Mesendoderm (in vitro differentiated cells): ENCODE data around the gene WDR33.

Experiments used
- DNase-seq: peaks from one replicate; pipeline ENCODE4 v3.0.0; 2013
- H2AK5ac ChIP-seq: 2 replicates; pipeline ENCODE4 v1.6.1; 2013; ENCODE audit warnings: low read length, inconsistent platforms
- H2BK120ac ChIP-seq: 2 replicates; pipeline ENCODE4 v1.6.1; 2013; ENCODE audit warnings: low read depth, mild to moderate bottlenecking, low read length, moderate library complexity, mixed read lengths
- H2BK15ac ChIP-seq: replicated peaks from 2 replicates; pipeline ENCODE4 v1.6.1; 2013; ENCODE audit warnings: low read depth, mild to moderate bottlenecking, moderate library complexity
- H2BK5ac ChIP-seq: 2 replicates; pipeline ENCODE4 v1.6.1; 2013; ENCODE audit warnings: low read length, inconsistent platforms
- H3K18ac ChIP-seq: 2 replicates; pipeline ENCODE4 v1.6.1; 2013; ENCODE audit warnings: mild to moderate bottlenecking, low read length, mixed read lengths
- H3K23ac ChIP-seq: one replicate; pipeline ENCODE4 v1.6.1; 2013; ENCODE audit warnings: low read length
- H3K27ac ChIP-seq: 2 replicates; pipeline ENCODE4 v1.5.1; 2013; ENCODE audit warnings: low read depth, mild to moderate bottlenecking, inconsistent platforms, low read length, moderate library complexity
- H3K27me3 ChIP-seq: 2 replicates; pipeline ENCODE4 v1.6.1; 2013; ENCODE audit warnings: low read length, control low read depth, mild to moderate bottlenecking, inconsistent platforms; ENCODE audit not compliant: insufficient read depth, poor library complexity
- H3K36me3 ChIP-seq: 2 replicates; pipeline ENCODE4 v1.6.1; 2013; ENCODE audit warnings: low read length, inconsistent platforms; ENCODE audit not compliant: control insufficient read depth, insufficient read depth
- H3K4ac ChIP-seq: one replicate; pipeline ENCODE4 v1.6.1; 2013; ENCODE audit warnings: low read depth, mild to moderate bottlenecking, low read length, moderate library complexity
- H3K4me1 ChIP-seq: 2 replicates; pipeline ENCODE4 v1.6.1; 2013; ENCODE audit warnings: low read depth, low read length, inconsistent platforms; ENCODE audit not compliant: control insufficient read depth
- H3K4me2 ChIP-seq: 2 replicates; pipeline ENCODE4 v1.6.1; 2013; ENCODE audit warnings: low read length
- H3K4me3 ChIP-seq: 2 replicates; pipeline ENCODE4 v1.5.1; 2013; ENCODE audit warnings: mild to moderate bottlenecking, low read length
- H3K56ac ChIP-seq: one replicate; pipeline ENCODE4 v1.6.1; 2013; ENCODE audit warnings: low read length
- H3K79me1 ChIP-seq: 2 replicates; pipeline ENCODE4 v1.6.1; 2013; ENCODE audit warnings: low read length, inconsistent platforms
- H3K79me2 ChIP-seq: 2 replicates; pipeline ENCODE4 v1.6.1; 2013; ENCODE audit warnings: mild to moderate bottlenecking, low read length; ENCODE audit not compliant: control insufficient read depth, insufficient read depth
- H3K9ac ChIP-seq: 2 replicates; pipeline ENCODE4 v1.6.1; 2013; ENCODE audit warnings: low read length, inconsistent platforms
- H4K5ac ChIP-seq: one replicate; pipeline ENCODE4 v1.6.1; 2013; ENCODE audit warnings: low read length
- H4K8ac ChIP-seq: one replicate; pipeline ENCODE4 v1.6.1; 2013; ENCODE audit warnings: low read depth, mild to moderate bottlenecking, control low read depth, low read length, moderate library complexity
- WGBS: extraction: QIAGEN DNeasy Blood & Tissue Kit; methylation state at CpG from one replicate; pipeline ENCODE4 v1.1.7; 2013; ENCODE audit warnings: low lambda C conversion rate, missing lambda C conversion rate; ENCODE audit not compliant: insufficient coverage; ENCODE audit errors: extremely low coverage; 5-methylcytosine and 5-hydroxymethylcytosine counted together

WDR33 gene

DNA sequence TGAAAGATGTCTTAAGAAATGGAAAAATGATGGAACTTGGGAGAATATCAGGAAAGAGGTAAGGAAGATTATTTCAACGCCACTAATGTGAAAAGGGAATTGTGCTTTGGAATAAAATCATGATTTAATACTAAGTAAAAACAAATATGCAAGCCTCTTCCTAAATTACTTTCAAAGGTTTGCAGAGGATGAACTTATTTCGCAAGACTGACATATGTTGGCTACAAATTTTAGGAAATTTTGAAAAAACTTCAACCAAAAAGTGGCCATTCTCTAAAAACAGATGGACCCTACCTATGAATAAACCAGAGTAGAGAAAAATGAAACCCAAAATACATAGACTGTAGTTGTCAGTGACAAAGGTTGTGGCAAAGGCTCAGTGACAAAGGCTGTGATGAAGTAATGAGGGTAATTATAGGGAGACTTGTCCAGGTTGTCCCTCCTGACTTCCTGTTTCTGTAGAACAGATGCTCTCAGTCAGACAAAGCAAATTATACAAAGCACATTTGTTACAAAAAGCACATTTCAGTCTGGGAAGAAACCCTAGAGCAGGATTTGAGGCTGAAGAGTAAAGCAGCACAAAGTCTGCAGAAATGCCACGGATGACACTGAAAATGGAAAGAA, 70.2 kb downstream of the WDR33 start:
- Histone ChIP-seq H2BK15ac (no peak overlapping the region), H3K4ac (no peak overlapping the region), H2BK5ac (no peak overlapping the region), H3K79me2 (no peaks in the 10 kb centered on the region), H2BK120ac (no peak overlapping the region), H3K4me1 (no peaks in the 10 kb centered on the region), H4K8ac (no peak overlapping the region), H4K5ac (no peak overlapping the region), H3K56ac (no peak overlapping the region), H3K9ac (no peak overlapping the region), H3K4me2 (no peak overlapping the region), H3K27ac (no peak overlapping the region), H3K18ac (no peak overlapping the region), H3K4me3 (no peak overlapping the region), H3K27me3 (no peaks in the 10 kb centered on the region), H3K36me3 (no peaks in the 10 kb centered on the region), H3K79me1 (no peaks in the 10 kb centered on the region), H2AK5ac (no peak overlapping the region), H3K23ac (no peak overlapping the region)
- WGBS: no CpG with 5 or more reads among the region's 3 CpGs
- no peak for DNase-seq

DNA sequence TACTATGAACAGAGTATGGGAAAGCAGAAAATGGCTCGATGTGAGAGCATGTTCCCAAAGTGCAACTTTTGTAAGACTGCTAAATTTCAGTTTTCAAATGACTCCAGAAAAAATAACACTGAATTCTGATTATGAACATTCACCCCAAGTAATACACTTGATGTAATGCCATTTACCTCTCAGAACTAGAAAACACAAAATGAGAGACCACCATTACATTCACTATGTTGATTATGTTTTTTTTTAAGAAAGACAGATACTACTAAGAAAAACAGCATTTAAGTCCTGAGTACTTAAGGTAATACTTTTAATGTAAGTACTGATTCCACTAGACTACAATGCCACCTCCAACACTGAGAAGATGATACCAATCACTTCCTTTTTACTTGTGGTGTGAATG, 71.2 kb downstream of the WDR33 start:
- no peak overlapping the region for H2BK5ac ChIP-seq
- H4K5ac ChIP-seq: no peak overlapping the region
- no peak overlapping the region for H3K18ac ChIP-seq
- no CpG with 5 or more reads among the region's 1 CpG for WGBS
- DNase-seq: no peak
- no peak overlapping the region for H3K9ac ChIP-seq
- no peaks in the 10 kb centered on the region for H3K4me1 ChIP-seq
- H3K4me2 ChIP-seq: no peak overlapping the region
- H4K8ac ChIP-seq: no peak overlapping the region
- H3K27me3 ChIP-seq: no peaks in the 10 kb centered on the region
- no peak overlapping the region for H3K56ac ChIP-seq
- no peaks in the 10 kb centered on the region for H3K79me1 ChIP-seq
- no peaks in the 10 kb centered on the region for H3K36me3 ChIP-seq
- H2AK5ac ChIP-seq: no peak overlapping the region
- H3K79me2 ChIP-seq: no peaks in the 10 kb centered on the region
- H2BK15ac ChIP-seq: no peak overlapping the region
- no peak overlapping the region for H3K23ac ChIP-seq
- no peak overlapping the region for H3K4ac ChIP-seq
- H3K4me3 ChIP-seq: no peak overlapping the region
- no peak overlapping the region for H2BK120ac ChIP-seq
- H3K27ac ChIP-seq: no peak overlapping the region

DNA sequence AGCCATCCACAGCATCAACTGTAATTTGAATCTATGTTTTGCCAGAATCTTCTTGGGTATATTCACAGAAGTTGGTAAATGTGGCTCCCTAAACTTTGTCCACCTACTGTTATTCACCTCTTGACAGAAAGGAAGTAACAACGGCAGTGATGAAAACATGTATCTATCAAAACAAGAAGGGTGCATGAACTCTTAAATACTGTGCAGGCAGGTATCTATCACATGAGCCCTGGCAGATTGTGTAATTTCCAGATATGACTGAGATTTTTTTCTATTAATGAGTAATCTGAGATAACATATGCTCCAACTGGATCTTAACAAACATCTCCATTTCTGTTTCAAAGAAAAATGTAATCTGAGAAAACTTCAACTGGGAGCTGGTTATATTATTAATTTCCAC, 73.1 kb downstream of the WDR33 start:
- H3K4me3 ChIP-seq: no peak overlapping the region
- no peak overlapping the region for H3K56ac ChIP-seq
- H3K36me3 ChIP-seq: no peaks in the 10 kb centered on the region
- no peak overlapping the region for H3K23ac ChIP-seq
- no peak overlapping the region for H3K18ac ChIP-seq
- no peaks in the 10 kb centered on the region for H3K27me3 ChIP-seq
- H3K79me2 ChIP-seq: no peaks in the 10 kb centered on the region
- H4K8ac ChIP-seq: no peak overlapping the region
- no peak for DNase-seq
- WGBS: no CpG with 5 or more reads among the region's 1 CpG
- H3K4me2 ChIP-seq: no peak overlapping the region
- no peak overlapping the region for H2BK5ac ChIP-seq
- no peak overlapping the region for H2BK120ac ChIP-seq
- H2BK15ac ChIP-seq: no peak overlapping the region
- no peak overlapping the region for H3K4ac ChIP-seq
- H4K5ac ChIP-seq: no peak overlapping the region
- H2AK5ac ChIP-seq: no peak overlapping the region
- H3K4me1 ChIP-seq: no peaks in the 10 kb centered on the region
- H3K79me1 ChIP-seq: no peaks in the 10 kb centered on the region
- no peak overlapping the region for H3K27ac ChIP-seq
- no peak overlapping the region for H3K9ac ChIP-seq

DNA sequence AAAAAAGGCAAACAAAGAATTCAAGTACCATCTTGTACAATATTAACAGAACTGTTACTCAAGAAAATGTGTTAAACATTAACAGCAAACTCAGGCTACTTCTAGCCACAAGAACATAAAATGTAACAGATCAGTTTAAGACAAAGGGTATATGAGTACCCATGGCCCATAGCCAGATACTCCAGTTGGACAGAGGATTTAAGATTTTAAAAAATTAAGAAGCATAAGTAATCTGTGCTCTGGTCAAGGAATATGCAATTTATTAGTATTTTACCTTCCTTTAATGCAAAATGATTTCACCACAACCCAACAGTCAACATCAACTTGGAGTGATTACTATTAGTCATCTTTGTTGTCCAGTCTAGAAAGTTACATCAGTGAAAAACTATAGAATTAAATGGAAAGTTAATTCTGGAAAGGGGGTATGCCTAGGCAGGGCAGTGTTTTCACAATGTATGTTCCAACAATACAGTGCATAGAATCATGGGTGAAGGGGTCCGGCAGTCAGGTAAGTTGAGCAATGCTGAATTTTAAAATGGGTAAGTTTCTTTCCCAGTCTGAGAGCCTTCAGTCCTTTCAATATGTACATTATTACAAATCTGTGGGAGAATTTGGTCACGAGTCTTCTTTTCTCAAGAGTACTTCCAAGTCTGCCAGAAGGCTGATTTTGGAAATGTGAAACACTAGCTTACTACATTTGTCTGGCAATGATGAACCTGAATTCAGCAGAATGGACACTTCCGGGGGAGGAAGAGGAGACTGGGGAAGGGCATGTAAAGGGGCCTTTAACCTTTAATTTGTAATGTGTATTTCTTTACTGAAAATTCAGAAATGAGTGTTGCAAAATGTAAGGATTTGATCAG, 75.2 kb downstream of the WDR33 start:
- WGBS: no CpG with 5 or more reads among the region's 3 CpGs
- Histone ChIP-seq H3K4me3 (no peak overlapping the region), H3K27ac (no peak overlapping the region), H3K27me3 (no peaks in the 10 kb centered on the region), H2BK15ac (no peak overlapping the region), H2BK5ac (no peak overlapping the region), H4K8ac (no peak overlapping the region), H2BK120ac (no peak overlapping the region), H3K23ac (no peak overlapping the region), H3K4me2 (no peak overlapping the region), H3K4me1 (no peaks in the 10 kb centered on the region), H3K56ac (no peak overlapping the region), H3K9ac (no peak overlapping the region), H2AK5ac (no peak overlapping the region), H4K5ac (no peak overlapping the region), H3K36me3 (no peaks in the 10 kb centered on the region), H3K79me1 (no peaks in the 10 kb centered on the region), H3K4ac (no peak overlapping the region), H3K79me2 (no peaks in the 10 kb centered on the region), H3K18ac (no peak overlapping the region)
- DNase-seq: no peak

DNA sequence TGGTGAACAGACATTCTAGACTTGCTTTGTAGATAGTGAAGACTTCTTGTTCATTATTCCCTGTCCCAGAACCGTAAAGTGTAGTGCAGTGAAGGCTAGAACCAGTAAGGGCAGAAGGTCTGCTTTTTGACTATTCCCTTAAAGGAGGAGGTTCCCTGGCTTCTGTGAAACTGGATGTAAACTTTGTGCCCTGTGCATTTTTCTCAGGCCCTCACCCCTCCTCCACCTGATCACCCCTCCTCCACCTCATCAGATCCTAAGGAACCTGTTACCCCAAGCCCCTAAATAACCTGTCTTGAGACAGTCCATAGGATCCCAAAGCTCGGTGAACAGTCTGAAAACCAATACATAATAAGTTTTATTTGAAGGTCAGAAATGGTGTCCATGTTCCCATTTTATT, 75.9 kb downstream of the WDR33 start:
- no peak overlapping the region for H2BK5ac ChIP-seq
- no peak overlapping the region for H3K18ac ChIP-seq
- no peak overlapping the region for H3K27ac ChIP-seq
- no peak for DNase-seq
- H3K4me3 ChIP-seq: no peak overlapping the region
- H3K79me1 ChIP-seq: no peaks in the 10 kb centered on the region
- H3K36me3 ChIP-seq: no peaks in the 10 kb centered on the region
- H3K79me2 ChIP-seq: no peaks in the 10 kb centered on the region
- H3K56ac ChIP-seq: no peak overlapping the region
- no peak overlapping the region for H3K9ac ChIP-seq
- no peak overlapping the region for H2BK15ac ChIP-seq
- no peak overlapping the region for H3K23ac ChIP-seq
- no peak overlapping the region for H2BK120ac ChIP-seq
- H2AK5ac ChIP-seq: no peak overlapping the region
- H4K5ac ChIP-seq: no peak overlapping the region
- no peak overlapping the region for H4K8ac ChIP-seq
- H3K4me1 ChIP-seq: no peaks in the 10 kb centered on the region
- H3K4me2 ChIP-seq: no peak overlapping the region
- WGBS: no CpG with 5 or more reads among the region's 2 CpGs
- no peaks in the 10 kb centered on the region for H3K27me3 ChIP-seq
- no peak overlapping the region for H3K4ac ChIP-seq
